ENCODE results near the gene CNNM3. TPM values are rescaled to one million over a fixed set of nuclear protein-coding genes. Genes with fewer than 3 reads are reported as not detected.

Gene CNNM3
- total and polyA plus RNA-seq, 4 donors, result 10.0 to 19.8 (median 16.1) TPM

DNA sequence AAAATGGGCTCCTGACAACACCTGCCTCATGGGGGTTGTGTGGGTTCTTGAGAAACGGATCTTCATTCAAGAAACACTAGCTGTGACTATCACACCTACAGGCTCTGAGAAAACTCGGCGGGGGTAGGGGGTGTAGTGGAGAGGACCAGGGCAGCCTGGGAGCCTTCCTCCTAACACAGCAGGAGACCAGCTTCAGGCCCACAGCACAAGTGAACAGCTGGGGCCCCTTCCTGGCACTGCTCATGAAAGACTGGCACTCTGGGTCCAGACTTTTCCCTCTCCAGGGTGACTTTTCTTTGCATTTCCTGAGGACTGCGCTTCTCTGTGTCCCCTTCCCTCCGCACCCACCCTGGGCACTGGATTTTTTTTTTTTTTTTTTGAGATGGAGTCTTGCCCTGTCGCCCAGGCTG, 61.0 kb downstream of the CNNM3 start:
- H3K27me3 ChIP-seq (ENCODE audit: control insufficient read depth in 4 of 4, insufficient read depth in 4 of 4, low read length in 3 of 4), result no peaks in the 10 kb centered on the region
- H3K9ac ChIP-seq (ENCODE audit: low read depth in 1 of 2, low read length in 2 of 2), result no peak overlapping the region
- no peak overlapping the region for H3K27ac ChIP-seq (ENCODE audit: low read depth in 1 of 2, low read length in 2 of 2)
- no peak for TF ChIP-seq YY1 (IDR thresholded peaks at IDR 0.05)
- TF ChIP-seq EGR1 (IDR thresholded peaks at IDR 0.05; ENCODE audit: low read depth in 2 of 2), result no peak
- no peak for TF ChIP-seq TAF1 (conservative IDR thresholded peaks at IDR 0.05)
- TF ChIP-seq FOXA2 (IDR thresholded peaks at IDR 0.05), result no peak
- H3K4me1 ChIP-seq (ENCODE audit: control insufficient read depth in 4 of 4, insufficient read depth in 4 of 4, low read length in 3 of 4), result peaks cover 0 to 7% (median 3%) of the 10 kb centered on the region in 4 donors
- H3K4me3 ChIP-seq (ENCODE audit: low read depth in 1 of 3, low read length in 3 of 3), result no peak overlapping the region
- WGBS, result 86% methylated on average over 6 of the region's 6 CpGs
- DNase-seq (ENCODE audit: low spot score), result no peak
- H3K9me3 ChIP-seq (ENCODE audit: control insufficient read depth in 4 of 4, low read length in 3 of 4), result no peaks in the 10 kb centered on the region
- H3K36me3 ChIP-seq (ENCODE audit: control insufficient read depth in 4 of 4, insufficient read depth in 3 of 4, low read depth in 1 of 4, low read length in 3 of 4), result no peaks in the 10 kb centered on the region

DNA sequence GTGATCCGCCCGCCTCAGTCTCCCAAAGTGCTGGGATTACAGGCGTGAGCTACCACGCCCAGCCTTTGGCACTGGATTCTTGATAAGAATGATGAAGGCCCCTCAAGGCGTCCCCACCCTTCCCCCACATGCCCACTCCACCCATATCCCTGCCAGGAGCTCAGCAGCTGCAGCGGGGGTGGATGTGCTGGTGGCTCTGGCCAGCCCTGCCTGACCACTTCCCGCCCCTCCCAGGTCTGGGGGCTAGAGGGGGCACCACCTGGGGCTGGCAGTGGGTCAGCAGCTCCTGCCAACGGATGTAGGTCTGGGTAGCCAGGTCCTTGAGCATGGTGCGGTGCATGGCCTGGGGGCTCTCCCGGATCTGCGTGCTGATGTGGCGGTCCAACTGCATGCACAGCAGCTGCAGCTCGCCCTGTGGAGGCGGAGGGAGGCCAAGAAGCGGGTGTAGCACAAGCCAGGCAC, 61.6 kb downstream of the CNNM3 start:
- H3K4me1 ChIP-seq (ENCODE audit: control insufficient read depth in 4 of 4, insufficient read depth in 4 of 4, low read length in 3 of 4), result peaks cover 0 to 7% (median 3%) of the 10 kb centered on the region in 4 donors
- H3K9ac ChIP-seq (ENCODE audit: low read depth in 1 of 2, low read length in 2 of 2), result no peak overlapping the region
- H3K4me3 ChIP-seq (ENCODE audit: low read depth in 1 of 3, low read length in 3 of 3), result no peak overlapping the region
- TF ChIP-seq, protein P1, sequence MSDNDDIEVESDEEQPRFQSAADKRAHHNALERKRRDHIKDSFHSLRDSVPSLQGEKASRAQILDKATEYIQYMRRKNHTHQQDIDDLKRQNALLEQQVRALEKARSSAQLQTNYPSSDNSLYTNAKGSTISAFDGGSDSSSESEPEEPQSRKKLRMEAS (IDR thresholded peaks at IDR 0.05), result no peak
- TF ChIP-seq, protein P2, sequence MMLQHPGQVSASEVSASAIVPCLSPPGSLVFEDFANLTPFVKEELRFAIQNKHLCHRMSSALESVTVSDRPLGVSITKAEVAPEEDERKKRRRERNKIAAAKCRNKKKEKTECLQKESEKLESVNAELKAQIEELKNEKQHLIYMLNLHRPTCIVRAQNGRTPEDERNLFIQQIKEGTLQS (IDR thresholded peaks at IDR 0.05), result no peak
- TF ChIP-seq SP1 (IDR thresholded peaks at IDR 0.05) (no peak), RAD21 (IDR thresholded peaks at IDR 0.05) (no peak), TAF1 (conservative IDR thresholded peaks at IDR 0.05) (no peak), EGR1 (IDR thresholded peaks at IDR 0.05; ENCODE audit: low read depth in 2 of 2) (no peak), HNF4G (IDR thresholded peaks at IDR 0.05) (no peak), YY1 (IDR thresholded peaks at IDR 0.05) (no peak), NR2F2 (IDR thresholded peaks at IDR 0.05) (no peak), RXRA (IDR thresholded peaks at IDR 0.05) (no peak), JUND (IDR thresholded peaks at IDR 0.05) (no peak)
- TF ChIP-seq, protein P3, sequence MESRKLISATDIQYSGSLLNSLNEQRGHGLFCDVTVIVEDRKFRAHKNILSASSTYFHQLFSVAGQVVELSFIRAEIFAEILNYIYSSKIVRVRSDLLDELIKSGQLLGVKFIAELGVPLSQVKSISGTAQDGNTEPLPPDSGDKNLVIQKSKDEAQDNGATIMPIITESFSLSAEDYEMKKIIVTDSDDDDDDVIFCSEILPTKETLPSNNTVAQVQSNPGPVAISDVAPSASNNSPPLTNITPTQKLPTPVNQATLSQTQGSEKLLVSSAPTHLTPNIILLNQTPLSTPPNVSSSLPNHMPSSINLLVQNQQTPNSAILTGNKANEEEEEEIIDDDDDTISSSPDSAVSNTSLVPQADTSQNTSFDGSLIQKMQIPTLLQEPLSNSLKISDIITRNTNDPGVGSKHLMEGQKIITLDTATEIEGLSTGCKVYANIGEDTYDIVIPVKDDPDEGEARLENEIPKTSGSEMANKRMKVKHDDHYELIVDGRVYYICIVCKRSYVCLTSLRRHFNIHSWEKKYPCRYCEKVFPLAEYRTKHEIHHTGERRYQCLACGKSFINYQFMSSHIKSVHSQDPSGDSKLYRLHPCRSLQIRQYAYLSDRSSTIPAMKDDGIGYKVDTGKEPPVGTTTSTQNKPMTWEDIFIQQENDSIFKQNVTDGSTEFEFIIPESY (IDR thresholded peaks at IDR 0.05), result no peak
- TF ChIP-seq, protein P4, sequence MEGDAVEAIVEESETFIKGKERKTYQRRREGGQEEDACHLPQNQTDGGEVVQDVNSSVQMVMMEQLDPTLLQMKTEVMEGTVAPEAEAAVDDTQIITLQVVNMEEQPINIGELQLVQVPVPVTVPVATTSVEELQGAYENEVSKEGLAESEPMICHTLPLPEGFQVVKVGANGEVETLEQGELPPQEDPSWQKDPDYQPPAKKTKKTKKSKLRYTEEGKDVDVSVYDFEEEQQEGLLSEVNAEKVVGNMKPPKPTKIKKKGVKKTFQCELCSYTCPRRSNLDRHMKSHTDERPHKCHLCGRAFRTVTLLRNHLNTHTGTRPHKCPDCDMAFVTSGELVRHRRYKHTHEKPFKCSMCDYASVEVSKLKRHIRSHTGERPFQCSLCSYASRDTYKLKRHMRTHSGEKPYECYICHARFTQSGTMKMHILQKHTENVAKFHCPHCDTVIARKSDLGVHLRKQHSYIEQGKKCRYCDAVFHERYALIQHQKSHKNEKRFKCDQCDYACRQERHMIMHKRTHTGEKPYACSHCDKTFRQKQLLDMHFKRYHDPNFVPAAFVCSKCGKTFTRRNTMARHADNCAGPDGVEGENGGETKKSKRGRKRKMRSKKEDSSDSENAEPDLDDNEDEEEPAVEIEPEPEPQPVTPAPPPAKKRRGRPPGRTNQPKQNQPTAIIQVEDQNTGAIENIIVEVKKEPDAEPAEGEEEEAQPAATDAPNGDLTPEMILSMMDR (IDR thresholded peaks at IDR 0.05; ENCODE audit: low read depth, low read length, missing input control), result no peak
- TF ChIP-seq, protein P5, sequence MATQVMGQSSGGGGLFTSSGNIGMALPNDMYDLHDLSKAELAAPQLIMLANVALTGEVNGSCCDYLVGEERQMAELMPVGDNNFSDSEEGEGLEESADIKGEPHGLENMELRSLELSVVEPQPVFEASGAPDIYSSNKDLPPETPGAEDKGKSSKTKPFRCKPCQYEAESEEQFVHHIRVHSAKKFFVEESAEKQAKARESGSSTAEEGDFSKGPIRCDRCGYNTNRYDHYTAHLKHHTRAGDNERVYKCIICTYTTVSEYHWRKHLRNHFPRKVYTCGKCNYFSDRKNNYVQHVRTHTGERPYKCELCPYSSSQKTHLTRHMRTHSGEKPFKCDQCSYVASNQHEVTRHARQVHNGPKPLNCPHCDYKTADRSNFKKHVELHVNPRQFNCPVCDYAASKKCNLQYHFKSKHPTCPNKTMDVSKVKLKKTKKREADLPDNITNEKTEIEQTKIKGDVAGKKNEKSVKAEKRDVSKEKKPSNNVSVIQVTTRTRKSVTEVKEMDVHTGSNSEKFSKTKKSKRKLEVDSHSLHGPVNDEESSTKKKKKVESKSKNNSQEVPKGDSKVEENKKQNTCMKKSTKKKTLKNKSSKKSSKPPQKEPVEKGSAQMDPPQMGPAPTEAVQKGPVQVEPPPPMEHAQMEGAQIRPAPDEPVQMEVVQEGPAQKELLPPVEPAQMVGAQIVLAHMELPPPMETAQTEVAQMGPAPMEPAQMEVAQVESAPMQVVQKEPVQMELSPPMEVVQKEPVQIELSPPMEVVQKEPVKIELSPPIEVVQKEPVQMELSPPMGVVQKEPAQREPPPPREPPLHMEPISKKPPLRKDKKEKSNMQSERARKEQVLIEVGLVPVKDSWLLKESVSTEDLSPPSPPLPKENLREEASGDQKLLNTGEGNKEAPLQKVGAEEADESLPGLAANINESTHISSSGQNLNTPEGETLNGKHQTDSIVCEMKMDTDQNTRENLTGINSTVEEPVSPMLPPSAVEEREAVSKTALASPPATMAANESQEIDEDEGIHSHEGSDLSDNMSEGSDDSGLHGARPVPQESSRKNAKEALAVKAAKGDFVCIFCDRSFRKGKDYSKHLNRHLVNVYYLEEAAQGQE (IDR thresholded peaks at IDR 0.05), result no peak
- no peak overlapping the region for H3K27ac ChIP-seq (ENCODE audit: low read depth in 1 of 2, low read length in 2 of 2)
- no peaks in the 10 kb centered on the region for H3K36me3 ChIP-seq (ENCODE audit: control insufficient read depth in 4 of 4, insufficient read depth in 3 of 4, low read depth in 1 of 4, low read length in 3 of 4)
- H3K9me3 ChIP-seq (ENCODE audit: control insufficient read depth in 4 of 4, low read length in 3 of 4), result no peaks in the 10 kb centered on the region
- H3K27me3 ChIP-seq (ENCODE audit: control insufficient read depth in 4 of 4, insufficient read depth in 4 of 4, low read length in 3 of 4), result no peaks in the 10 kb centered on the region
- no peak for DNase-seq (ENCODE audit: low spot score)
- WGBS, result 92% methylated on average over 15 of the region's 15 CpGs

All from liver (tissue), 9 donors.